GM18868 (cell line): ENCODE data around the gene PLXNA4.

Experiments used
- ATAC-seq: cut with Tn5 transposase; IDR thresholded peaks from one replicate; pipeline ENCODE4 v1.9.1; 2021; ENCODE audit warnings: mild to moderate bottlenecking, moderate library complexity; ENCODE audit not compliant: unreplicated experiment

The PLXNA4 gene

DNA sequence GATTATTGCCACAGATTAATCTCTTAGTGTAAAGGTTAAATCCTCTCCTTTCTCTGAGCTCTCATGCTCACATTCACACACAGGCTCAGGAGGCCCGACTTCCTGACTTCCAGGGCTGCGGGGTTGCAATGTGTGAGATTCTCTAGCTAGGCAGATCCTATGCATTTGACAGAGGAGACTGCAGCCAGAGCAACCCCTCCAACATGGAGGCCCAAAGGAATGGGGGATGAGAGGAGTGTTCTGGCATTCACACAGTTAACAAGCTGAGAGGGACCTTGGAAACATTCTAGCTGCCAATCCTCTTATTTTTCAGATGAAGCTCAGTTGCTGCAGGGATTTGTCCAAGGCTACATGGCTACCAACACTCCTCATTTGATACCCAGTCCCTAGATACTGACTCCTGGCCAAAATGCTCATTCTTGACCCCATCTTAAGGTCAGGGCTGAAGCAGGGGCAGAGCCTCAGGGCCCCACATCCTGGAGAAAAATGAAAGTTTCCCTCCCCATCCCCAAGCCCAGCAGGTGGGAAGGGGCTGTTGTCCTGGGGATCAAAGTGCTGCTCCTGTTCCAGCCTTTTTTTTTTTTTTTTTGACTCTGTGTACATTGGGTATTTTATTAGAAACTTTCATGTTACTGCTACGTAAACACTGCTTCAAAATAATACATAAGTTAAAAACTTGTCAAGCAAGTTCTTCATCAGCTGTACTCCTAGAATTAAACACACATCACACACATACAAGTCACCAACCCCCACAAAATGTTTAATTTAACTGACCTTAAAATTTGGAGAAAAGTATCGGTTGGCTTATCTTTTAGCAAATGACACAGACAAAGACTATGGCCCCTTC is 325.6 kb downstream of the PLXNA4 start:
- ATAC-seq: no peak

DNA sequence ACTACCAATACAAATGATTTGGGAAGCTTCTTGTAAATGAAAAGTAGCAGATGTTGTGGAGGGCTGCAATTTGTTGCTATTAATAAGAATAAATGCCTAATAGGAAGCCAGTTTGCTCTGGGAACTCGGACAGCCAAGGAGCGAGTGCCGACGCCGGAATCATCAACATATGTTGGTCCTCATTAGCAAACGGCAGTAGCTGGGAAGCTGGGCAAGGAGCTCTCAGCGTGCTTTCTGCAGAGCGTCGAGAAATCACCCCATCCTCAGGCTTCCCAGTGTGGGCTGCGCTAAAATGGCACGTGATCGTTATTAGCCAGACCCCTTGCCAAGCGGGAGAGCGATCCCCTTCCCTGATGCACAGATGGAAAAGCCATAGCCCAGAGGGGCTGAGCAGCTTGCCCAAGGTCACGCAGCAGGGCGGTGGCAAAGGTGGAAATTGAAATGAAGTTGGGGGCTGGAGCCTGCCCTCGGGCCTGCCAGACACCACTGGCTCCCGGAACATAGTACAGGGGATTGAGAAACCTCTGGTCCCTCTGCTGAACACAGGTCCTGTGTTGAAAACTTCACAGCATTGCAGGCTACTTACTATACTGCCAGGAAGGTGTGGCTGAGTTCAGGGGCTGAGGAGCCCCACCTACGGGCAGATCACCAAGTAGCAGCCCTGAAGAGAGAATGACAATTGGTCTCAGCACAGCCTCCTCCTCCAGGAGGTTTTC is 326.9 kb downstream of the PLXNA4 start:
- ATAC-seq: no peak

DNA sequence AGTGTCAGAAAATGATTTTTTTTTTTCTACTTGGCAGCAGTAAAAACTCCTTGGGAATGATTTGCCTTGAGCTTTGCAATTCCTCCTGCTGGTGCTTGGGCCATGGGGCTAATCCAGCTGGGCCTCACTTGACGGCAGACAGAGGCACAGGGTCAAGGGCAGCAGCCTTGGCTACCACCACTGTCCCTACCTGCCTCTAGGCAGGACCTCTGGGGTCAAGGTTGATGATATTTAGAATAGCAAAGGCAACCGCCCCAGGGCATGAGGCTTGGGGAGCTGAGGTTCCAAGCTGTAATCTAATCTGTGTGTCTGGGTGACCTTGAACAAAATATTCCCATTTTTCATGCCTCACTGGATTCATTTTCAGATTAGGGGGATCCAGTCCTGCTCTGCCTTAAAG is 327.4 kb downstream of the PLXNA4 start:
- no peak for ATAC-seq

DNA sequence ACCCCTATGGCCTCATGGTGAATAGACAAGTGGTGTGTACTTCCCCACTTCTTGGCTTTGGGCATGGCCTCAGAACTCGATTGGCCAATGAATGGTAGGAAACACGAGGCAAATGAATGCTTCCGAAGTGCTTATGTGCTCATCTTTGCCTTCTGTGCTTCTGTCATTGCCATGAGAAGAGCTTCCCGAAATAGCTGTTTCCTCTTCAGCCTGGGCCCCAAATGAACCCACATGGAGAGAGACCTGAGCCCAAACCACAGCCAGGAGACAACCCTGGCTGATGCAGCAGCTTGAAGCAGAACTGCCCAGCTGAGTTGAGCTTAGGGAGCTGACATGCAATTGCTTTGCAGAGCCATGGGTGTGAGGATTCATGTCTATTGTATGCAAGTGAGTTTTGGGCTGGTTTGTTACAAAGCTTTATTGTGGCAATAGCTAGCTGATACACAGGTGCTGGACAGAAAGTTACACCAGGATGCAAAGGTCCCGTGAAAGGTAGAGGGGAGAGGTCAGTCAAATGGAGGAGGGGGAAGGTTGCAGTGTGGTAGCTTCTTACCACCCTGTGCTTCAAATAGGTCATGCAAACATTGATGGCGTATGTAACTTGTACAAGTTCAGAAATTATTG is 328.2 kb downstream of the PLXNA4 start:
- ATAC-seq: no peak

DNA sequence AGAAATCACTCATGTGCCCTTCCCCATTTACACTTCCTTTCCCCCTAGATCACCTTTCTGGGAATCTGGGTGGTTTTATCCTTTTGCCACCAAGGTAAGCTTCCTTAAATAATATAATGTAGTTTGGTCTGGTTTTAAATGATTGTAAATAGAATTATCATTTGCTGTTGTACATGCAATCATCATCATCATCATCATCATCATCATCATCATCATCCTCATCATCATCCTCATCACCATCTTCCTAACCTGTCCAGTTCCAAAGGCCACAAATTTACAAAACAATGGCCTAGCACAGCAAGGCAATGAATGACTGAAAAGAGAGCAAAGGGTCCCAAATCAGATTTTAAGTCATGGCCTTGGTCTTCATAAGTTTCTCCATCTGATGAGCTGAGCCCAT is 329.7 kb downstream of the PLXNA4 start:
- ATAC-seq: no peak

DNA sequence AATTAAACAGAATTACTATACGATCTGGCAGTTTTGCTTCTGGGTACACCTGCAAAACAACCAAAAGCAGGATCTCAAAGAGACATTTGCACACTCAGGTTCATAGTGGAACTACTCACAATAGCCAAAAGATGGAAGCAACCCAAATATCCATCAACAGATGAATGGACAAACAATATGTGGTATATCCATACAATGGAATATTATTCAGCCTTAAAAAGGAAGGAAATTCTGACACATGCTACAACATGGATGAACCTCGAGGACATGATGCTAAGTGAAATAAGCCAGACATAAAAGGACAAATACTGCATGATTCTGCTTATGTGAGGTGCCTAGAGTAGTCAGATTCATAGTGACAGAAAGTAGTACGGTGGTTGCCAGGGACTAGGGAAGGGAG is 330.7 kb downstream of the PLXNA4 start:
- no peak for ATAC-seq

DNA sequence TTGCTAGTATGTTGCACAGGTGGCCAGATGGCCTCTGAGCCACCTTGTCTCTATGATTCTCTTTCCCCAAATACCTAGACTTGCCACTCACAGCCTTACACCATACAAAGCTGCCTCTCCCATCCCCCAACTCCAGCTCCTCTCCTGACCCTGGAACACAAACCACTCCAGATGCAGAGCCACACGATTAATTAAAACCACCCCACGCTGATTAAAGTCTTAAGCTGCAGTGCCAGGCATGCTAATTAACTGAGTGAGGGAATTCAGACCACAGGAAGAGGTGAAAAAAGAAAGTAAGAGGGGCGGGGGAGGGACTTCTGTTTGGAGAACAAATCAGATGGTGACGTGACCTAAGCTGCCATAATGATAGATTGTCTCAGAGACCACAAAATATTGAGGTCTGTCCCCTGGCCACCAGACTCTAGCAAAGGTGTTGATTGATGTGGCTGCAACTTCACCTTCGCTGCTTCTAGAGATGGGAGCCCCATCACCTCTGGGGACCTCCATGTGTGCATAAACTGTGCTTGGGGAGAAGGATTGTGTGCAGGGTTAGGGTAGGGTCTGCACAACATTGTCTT is 331.3 kb downstream of the PLXNA4 start:
- no peak for ATAC-seq

DNA sequence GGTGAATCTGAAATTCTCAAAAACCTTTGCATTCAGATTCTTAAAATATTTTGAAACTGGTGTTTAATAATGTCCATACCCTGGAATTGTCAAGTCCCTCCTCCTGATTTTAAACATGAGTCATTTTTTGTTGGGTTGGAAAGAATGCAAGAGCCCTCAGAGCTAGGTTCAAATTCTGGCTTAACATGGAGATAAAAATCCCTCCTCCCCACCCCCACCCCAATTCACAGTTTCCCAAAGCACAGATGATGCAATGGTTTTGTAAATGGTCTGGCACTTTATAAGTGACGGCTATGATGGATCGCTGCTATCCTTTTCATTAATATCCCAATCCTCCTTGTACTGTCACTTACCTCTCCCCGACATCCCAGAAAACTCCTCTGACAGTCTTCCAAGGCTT is 332.8 kb downstream of the PLXNA4 start:
- no peak for ATAC-seq

DNA sequence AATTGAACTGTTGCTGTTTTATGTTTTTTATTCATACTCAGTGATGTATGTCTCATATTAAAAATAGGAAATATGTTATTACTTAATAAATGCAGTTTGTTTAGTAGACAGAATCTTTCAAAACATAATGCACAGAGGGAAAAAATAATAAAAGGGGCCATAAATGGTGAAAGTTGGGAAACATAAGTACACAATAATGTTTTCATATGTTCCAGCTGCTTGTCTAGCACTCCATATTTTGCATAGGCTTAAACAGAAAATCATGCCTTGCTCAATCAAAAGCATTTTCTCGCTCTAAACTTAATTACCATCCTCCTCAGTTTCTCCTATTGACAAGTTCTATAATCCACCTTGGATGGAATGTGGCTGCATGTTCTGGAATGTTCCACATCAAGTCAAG is 333.2 kb downstream of the PLXNA4 start:
- no peak for ATAC-seq

DNA sequence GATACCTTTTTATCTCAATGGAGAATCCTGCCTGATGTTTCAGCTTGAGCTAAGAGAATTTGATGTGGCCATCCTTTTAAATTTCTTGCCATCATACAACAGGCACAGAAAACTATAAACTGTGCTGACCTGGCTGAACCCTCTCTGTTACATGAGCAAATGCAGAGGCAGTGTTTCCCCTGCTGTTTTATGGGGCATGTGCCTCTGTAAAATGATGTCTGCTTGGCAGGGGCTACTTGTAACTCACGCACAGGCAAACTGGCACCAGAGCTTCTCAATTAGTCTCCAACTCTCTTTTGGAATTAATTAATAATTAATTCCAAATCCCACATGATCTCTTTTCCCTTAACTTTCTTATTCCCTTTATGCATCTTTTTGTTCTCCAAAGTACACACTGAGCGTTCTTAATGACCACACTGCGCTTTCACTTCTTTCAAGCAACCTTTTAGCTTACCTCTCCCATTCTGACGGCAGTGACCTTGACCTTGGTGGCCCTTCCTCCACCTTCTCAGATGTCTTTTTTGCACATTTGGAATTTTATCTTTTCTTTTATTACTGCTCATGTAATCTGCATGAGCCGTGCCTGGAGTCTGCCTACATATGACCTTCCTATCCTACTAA is 334.0 kb downstream of the PLXNA4 start:
- ATAC-seq: no peak

DNA sequence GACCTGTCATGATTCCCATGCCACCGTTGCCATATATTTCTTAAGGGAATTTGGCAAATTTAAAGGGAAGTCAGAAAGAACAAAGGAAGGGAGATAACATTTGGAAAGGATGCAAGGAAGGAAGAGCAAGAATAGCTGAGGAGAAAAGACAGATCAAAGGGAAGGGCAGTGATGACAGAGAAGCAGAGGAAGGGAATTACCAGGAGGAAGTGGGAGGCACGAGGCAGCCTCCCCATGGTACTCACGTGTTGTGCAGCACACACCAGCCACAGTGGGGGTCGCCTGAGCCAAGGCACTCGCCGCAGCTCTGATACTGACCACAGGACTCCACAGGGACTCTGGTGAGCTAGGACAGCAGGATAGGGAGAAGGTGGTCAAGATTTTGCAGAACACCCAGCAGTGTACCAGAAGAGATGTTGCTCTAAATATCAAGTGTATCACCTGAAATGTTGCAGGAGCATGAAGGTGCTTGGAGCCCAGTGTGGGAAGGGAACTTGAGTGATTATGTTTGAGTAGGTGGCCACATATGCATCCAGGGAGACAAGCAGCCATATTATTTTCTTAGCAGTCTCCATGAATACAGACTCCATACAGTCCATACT is 335.3 kb downstream of the PLXNA4 start:
- ATAC-seq: no peak

DNA sequence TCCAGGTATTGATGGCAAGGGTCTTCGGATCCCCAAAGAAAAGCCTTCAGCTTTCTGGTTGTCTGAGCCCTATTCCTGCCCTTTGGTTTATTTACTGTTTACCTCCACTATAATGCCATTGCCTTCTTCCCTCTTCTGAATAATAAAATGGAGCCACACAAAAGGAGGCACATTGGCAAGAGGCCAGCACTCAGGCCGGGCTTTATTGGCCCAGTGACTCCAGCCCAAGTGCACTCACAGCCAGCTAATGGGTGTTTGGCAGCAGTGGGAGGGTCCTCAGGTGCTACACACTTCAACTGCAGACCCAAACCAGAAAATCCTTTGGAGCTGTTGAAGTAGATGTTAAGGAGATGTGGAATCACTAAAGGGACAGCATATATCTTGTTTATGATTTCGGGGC is 336.0 kb downstream of the PLXNA4 start:
- no peak for ATAC-seq

DNA sequence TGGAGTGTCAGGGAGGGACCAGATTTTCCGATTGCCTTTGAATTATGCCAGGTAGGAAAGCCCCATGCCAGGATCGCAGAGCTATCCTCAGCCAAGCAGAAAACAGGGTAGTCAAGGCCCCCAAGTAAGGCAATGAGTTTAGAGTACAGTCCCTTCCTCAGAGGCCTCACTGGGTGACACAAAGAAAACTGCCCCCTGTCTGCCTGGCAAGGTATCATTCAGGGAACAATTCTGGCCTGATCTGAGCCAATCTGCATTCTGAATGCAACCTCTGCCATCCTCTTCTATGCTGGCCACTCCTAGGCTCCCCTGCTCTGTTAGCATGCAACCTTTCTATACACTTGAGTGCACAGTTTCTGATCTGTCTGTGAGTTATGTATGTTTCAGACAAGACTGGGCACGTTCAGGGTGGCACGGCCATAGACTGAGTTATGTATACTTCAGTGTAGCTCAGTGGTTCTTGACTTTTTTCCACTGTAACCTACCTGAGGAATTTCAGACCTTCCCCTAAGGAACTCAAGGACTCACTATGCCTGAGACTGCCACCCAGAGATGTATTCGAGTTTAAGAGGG is 336.8 kb downstream of the PLXNA4 start:
- ATAC-seq: no peak

DNA sequence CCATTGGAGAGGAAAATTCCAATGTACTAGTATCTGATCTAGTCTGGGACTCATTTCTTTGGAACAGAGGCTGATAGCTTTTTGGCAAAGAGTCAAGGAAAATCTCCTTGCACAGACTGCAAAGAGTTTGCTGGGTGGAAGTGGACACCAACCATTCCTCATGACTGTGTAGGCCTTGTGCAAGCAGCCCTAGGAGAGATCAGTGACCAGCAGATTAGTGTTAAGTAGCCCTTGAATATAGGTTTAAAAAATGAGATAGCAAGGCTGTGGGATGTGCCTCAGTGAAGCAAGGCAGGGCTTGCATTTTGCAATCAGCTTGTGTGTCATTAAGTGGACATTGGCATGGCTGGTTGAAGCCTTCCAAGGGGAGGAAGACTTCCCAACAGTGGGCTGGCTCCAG is 341.6 kb downstream of the PLXNA4 start:
- no peak for ATAC-seq

DNA sequence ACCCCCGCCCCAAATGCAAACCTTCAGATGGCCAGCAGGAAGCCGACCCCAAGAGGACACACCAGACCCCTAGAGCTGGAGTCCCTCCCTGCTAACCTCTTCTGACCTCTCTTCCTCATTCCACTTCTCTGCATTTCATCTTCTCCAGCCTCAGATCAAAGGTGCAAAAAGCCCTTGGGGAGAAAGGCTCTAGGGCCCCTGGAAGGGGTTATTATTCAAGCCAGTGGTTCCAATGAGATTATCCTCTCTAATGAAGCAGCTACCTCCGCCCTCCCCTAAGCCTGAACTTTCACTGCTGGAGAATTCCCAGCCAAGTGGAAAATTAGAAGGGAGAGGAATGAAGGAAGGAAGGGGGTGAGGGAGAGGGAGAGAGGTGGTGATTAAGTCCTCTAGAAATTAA is 343.9 kb downstream of the PLXNA4 start:
- ATAC-seq: no peak

DNA sequence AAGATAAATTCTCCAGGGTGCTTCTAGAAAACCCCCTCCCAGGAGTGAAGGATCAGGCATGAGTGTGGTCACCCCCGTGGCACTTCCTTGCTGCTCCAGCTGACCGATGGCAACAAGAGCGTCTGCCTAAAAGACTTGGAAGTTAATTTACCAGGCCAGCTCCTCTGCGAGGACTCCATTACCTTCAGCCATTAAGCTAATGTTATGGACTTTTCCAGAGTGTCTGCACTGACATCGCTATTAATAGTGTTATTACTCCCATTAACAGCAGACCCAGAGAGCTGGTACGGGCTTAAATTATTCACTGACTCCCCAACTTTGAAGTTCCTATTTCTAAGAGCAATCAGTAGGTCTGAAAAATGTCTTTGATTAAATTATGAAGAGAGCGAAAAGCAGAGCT is 345.8 kb downstream of the PLXNA4 start:
- ATAC-seq: no peak

DNA sequence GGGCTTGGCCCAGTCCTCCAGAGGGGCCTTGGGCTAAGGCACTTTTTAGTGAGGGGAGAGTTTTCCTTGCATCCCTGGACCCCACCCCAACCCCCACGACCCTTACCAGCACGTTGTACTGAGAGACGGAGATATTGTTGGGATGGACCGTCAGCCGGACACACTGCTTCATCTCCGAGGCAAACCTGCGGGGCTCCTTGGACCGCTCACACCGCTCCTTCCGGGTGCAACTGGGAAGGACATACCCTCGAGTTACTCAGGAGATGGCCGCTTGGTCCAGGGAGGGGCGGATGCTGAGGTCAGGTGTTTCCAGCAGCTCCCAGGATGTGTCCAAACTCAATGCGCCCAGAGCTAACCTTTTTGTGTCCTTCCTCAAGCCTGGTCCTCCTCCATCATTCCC is 348.0 kb downstream of the PLXNA4 start:
- ATAC-seq: no peak

DNA sequence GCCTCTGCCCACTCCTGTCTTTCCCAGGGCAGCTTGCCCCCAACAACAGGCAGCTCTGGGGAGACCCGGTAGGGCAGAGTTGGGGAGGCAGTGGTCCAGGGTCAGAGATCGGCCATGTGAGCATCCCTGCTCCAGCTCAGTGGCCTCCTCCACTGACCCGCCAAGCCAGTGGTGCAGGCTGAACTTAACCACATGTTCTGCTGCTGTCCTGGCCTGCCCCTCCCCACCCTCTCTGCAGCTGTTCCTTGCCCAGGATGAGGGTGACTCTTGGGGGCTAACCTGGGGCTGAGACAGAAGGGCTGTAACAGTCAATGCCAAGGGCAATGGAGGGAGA is 349.3 kb downstream of the PLXNA4 start:
- no peak for ATAC-seq

DNA sequence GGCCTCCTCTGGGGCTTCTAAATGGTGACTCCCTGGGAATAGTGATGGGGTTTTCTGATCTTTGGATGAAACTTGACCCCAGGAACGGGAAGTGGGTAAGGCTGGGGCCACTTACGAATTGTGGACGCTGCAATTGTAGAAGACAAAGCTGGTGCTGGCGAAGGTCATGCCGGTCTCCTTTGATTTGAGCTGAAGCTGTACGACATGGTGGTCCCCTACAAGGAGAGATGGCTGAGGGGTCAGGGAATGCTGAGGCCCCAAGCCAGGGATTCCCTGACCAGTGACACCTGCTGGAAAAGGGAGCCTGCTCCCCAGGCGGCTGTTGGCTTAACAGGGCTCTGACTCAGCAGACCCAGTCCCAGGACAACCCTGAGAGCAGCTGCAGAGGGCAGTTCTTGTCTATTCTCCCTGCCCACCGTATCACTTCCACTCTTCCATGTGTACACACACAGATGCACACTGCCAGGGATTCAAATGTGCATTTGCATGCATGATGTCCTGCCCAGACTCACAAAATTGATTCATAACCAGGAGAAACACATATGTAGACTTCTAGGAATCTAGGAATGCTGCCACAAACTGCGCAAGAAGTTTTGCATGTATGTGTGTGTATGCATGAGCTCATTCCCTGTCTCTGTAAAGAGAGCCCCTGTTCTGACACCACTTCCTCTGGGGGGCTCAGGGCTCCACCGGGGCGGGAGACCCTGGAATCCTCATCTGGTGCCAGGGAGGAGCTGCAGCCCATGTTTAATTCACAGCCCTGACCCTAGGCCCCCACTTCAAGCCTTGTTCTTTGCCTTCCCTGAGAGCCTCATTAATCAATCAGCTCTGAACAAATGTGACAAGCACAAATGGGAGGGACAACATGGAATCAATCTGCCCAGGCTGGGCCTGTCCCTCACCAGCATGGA is 350.0 kb downstream of the PLXNA4 start:
- no peak for ATAC-seq
